ENCODE measurements around the gene TMEM59. TPM values are rescaled to one million over a fixed set of nuclear protein-coding genes. Genes with fewer than 3 reads are reported as not detected.
A peak's percentile ranks its signal among the peaks of the same experiment; 100 is the strongest.
"Not testable (repeated sequence)": the region's sequence is repeated elsewhere in the genome, so short reads cannot be mapped to it uniquely, and the experiment has no call there.

Gene TMEM59, protein sequence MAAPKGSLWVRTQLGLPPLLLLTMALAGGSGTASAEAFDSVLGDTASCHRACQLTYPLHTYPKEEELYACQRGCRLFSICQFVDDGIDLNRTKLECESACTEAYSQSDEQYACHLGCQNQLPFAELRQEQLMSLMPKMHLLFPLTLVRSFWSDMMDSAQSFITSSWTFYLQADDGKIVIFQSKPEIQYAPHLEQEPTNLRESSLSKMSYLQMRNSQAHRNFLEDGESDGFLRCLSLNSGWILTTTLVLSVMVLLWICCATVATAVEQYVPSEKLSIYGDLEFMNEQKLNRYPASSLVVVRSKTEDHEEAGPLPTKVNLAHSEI
- polyA plus RNA-seq (ENCODE audit: insufficient read length in 12 of 12), result 100 to 1,000 TPM in 11 of 12 donors, not detected in 1; 127 to 204 (median 159) TPM
- long read RNA-seq, donor 1, full-length matches to known transcripts, result 769 of 869 reads
- long read RNA-seq, donor 1, partial matches to known transcripts, result 47 of 869 reads
- long read RNA-seq, donor 1, other reads (novel, unspliced or antisense), result 53 of 869 reads
- long read RNA-seq, donor 2, full-length matches to known transcripts, result 295 of 336 reads
- long read RNA-seq, donor 2, partial matches to known transcripts, result 16 of 336 reads
- long read RNA-seq, donor 2, other reads (novel, unspliced or antisense), result 25 of 336 reads
- long read RNA-seq, donor 3, full-length matches to known transcripts, result 41 of 54 reads
- long read RNA-seq, donor 3, partial matches to known transcripts, result 5 of 54 reads
- long read RNA-seq, donor 3, other reads (novel, unspliced or antisense), result 8 of 54 reads
- long read RNA-seq, donor 4, full-length matches to known transcripts, result 39 of 52 reads
- long read RNA-seq, donor 4, partial matches to known transcripts, result 0 of 52 reads
- long read RNA-seq, donor 4, other reads (novel, unspliced or antisense), result 13 of 52 reads
- long read RNA-seq, donor 5, full-length matches to known transcripts, result 308 of 333 reads
- long read RNA-seq, donor 5, partial matches to known transcripts, result 25 of 333 reads
- long read RNA-seq, donor 5, other reads (novel, unspliced or antisense), result 0 of 333 reads
- long read RNA-seq, donor 6, full-length matches to known transcripts, result 70 of 86 reads
- long read RNA-seq, donor 6, partial matches to known transcripts, result 5 of 86 reads
- long read RNA-seq, donor 6, other reads (novel, unspliced or antisense), result 11 of 86 reads
- long read RNA-seq, donor 7, full-length matches to known transcripts, result 73 of 87 reads
- long read RNA-seq, donor 7, partial matches to known transcripts, result 7 of 87 reads
- long read RNA-seq, donor 7, other reads (novel, unspliced or antisense), result 7 of 87 reads
- long read RNA-seq, donor 8, full-length matches to known transcripts, result 231 of 254 reads
- long read RNA-seq, donor 8, partial matches to known transcripts, result 9 of 254 reads
- long read RNA-seq, donor 8, other reads (novel, unspliced or antisense), result 14 of 254 reads
- long read RNA-seq, donor 9, full-length matches to known transcripts, result 69 of 90 reads
- long read RNA-seq, donor 9, partial matches to known transcripts, result 5 of 90 reads
- long read RNA-seq, donor 9, other reads (novel, unspliced or antisense), result 16 of 90 reads
- long read RNA-seq, donor 10, full-length matches to known transcripts, result 111 of 129 reads
- long read RNA-seq, donor 10, partial matches to known transcripts, result 18 of 129 reads
- long read RNA-seq, donor 10, other reads (novel, unspliced or antisense), result 0 of 129 reads
- long read RNA-seq, donor 11, full-length matches to known transcripts, result 275 of 298 reads
- long read RNA-seq, donor 11, partial matches to known transcripts, result 0 of 298 reads
- long read RNA-seq, donor 11, other reads (novel, unspliced or antisense), result 23 of 298 reads

DNA sequence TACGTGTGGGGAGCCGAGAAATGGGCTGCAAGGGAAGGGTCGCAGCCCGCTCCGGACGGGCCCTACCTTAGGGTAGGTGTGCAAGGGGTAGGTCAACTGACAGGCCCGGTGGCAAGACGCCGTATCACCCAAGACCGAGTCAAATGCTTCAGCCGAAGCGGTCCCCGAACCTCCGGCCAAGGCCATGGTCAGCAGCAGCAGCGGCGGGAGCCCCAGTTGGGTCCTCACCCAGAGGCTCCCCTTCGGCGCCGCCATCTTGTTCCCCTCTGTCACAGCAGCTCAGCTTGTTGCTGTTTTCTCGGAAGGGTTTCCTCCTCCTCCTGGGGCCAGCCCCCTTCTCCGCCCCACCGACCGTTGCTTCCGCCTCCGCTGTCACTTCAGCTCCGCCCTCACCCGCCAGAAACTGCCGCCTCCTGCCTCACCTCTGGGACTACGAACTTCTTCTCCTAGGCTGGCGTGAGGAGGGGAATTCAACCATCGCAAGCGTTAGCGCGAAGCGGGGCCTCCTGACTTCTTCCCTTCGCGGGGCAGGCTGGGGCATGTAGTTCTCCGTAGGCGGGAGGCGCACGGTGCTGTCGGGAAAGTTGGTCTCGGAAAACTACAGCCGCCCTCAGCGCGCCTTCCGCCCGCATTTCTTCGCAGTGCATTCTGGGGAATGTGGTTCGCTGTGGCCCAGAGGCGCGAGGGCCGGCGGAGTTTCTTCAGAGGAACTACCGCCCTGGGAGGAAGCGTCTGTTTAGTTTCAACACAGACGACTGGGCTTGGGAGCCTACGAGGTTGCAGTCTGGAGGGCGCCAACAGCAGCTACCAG is at the start of gene TMEM59, which contains the start of gene TCEANC2:
TSS of gene TMEM59 (minus strand) at position 271 of the 811 bp plus-strand sequence. CDS start at position 255, 16 bp downstream.
TSS of gene TCEANC2 (plus strand) at position 675 of the 811 bp plus-strand sequence. CDS start 815 bp downstream, outside the sequence.
- DNase-seq, result peak; percentile 99

DNA sequence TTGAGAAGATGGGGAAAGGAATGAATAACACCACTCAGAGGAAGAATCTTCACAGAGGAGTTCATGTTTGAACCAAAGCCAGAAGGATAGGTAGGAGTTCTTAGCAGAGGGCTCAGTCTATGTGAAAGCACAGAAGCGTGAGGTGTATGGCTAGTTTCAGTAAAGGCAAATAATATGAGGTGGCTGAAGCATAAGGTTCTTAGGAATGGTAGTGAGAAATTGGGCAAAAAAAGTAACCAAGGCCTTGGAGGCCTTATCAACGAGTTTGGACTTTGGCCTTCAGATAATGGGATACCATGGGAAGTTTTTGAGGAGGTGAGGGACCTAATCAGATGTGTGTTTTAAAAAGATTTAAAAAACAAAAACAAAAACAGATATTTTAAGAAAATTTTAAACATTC is 47.5 kb upstream of the TMEM59 start:
- no peak for DNase-seq

DNA sequence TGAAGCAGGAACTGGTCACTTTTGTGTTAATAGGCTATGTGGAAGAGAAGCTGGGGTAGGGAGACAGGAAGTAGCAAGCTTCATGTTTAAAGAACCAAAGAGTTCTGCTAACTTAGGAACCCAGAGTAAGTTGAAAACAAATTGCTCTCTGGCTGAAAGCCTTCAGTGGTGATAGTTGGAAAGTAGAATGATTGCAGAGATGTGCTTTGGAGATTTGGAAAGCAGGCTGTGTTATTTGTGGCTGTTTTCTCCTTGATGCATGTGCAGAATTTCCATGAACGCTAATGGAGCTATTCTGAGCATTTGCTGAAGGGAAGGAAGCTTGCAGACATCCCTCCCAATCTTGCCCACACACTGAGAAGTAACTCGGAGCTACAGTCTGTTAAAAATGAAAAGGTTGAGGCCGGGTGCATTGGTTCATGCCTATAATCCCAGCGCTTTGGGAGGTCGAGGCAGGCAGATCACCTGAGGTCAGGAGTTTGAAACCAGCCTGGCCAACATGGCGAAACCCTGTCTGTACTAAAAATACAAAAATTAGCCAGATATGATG is 46.1 kb upstream of the TMEM59 start:
- peak; percentile 20 for DNase-seq

DNA sequence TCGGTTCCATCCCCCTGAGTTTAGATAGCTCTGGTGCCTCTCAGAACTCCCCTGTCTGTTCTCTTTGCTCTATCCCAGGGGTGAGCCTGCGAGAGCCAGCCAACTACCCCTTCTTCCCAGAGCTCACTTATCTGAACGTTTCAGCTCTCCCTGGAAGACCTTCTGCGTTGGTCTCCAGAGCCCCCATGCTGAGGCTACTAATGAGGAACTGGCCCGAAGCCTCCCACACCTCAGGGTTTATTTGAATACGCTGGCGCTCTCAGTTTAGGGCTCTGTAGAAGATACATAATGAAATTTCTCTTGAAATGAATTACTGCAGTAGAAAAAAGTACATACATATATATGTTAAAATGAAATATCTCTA is 43.9 kb upstream of the TMEM59 start:
- no peak for DNase-seq

DNA sequence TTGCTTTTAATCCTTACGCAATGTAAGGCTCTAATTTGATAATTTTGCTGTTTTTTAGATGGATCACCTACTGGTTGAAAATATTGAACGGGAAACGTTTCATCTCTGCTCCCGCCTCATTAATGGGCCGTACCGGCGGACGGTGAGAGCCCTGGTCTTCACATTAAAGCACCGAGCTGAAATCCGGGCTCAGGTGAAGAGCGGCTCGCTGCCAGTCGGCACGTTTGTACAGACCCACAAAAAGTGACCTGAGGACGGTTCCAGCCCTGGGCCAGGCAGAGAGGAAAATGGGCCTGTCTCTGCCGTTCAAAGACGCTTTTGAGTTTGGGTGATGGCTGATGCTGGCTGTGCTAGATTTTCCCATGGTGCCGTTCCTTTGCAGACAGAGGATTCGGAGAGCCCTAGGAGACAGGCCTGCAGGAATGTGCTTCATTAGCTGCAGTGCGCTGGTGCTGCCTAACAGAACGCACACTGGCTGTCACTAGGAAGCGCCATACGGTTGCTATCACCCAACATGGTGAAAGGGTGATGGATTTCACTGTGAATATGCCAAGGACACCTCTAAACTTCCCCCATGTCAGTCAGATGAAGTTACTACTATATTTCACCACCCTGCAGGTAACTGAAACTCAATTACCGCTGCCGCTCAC is 43.3 kb upstream of the TMEM59 start:
- DNase-seq, result no peak

DNA sequence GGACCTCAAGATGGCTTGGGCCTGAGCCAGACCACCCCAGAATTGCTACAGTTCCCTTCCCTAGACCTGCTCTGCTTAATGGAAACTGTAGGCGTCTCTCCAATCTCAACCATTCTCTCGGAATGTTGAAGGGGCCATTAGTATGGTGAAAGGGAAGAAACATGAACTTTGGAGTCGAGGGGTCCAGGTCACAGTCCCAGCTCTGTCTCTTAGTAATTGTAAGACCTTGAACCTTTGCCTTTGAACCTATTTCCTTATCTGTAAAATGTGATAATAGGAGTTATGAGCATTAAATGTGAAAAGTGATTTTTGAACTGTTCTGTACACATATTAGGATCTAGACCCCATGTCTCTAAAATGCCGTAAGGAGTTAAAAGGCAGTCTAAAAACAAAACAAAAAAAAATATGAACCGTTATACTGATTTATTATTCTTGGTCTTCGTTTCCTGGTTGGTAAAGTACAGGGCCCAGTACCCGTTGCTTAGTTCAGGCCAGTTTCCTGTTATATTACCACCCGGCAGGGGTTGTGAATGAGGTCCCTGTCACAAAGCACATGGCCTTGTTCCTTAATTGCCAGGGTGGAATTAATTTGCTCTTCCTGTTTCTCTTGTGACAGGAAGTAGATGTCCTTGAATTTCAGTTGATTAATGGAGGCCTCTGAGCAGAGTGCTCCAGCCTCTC is 42.7 kb upstream of the TMEM59 start:
- DNase-seq, result no peak

DNA sequence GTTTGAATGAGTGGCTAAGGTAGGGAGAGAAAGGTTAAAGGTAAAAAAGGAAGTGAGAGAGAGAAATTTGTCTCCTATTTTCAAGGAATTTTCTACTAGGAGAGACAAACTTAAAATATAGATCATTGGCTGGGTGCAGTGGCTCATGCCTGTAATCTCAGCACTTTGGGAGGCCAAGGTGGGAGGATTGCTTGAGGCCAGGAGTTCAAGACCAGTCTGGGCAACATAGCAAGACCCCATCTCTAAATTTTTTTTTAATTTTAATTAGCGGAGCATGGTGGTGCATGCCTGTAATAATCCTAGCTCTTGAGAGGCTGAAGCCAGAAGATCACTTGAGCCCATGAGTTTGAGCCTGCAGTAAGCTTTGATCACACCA is 41.7 kb upstream of the TMEM59 start:
- DNase-seq, result not testable (repeated sequence)

DNA sequence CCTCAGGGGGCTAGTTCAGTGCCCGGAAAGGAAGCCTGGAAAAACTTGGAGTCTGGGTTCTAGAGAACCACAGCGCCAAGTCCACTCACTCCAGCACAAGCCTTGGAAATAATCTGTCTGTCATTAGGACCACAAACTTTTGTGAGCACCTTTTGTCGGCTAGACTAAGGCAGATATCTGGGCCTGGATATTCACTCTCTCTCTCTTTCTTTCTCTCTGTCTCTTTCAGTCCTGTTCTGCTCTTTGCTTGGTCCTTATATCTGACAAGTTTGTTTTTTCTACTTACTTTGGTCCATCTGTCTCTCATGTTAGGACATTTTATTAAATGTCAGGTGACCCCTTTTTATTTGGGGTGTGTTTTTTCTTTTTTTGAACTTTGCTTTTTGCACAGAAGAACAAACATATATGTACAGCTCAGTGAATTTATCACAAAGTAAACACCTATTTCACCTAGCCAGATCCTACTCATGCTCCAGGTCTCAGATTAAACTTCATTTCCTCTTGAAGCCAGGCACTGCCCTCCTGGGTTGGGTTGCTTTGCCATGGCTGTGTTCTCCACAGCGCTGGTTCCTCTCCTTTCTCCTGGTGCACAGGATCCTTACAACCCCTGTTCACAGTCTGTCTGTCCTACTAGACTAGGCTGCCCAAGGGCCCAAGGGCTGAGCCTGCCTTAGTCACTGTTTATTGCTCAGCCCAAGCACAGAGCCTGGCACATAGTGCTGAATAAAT is 41.2 kb upstream of the TMEM59 start:
- DNase-seq, result no peak

DNA sequence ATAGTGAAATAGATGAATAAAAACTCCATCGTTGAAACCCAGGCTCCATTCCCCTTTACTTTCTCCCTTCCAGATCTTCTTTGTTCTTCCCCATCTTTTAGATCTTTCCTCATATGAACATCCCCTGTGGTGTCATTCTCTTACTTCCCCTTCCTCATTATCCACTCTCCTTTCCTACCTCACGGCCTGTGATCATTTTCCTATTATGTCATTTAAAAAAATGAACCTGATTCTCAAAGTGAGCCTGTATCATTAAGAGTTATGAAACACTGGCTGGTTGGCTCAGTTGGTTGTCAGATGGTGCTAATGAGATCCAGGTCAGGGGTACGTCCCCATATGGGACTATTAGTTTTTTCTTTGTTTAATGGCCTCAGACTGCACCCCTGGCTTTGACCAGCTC is 38.7 kb upstream of the TMEM59 start:
- DNase-seq, result no peak

DNA sequence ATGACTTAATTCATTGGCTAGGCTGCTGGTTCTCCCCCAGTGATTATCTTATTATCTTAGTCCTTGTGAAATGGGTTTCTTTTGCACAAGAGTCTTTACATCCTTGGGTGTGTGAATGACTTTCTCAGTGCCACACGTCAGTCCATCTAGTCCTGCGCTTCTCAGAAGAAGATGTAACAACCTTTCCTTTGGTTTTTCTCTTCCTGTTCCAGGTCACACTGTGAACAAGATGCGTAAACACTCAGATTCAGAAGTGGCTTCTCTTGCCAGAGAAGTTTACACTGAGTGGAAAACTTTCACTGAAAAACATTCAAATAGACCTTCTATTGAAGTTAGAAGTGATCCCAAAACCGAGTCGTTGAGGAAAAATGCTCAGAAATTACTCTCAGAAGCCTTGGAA is 35.4 kb upstream of the TMEM59 start:
- DNase-seq, result no peak

DNA sequence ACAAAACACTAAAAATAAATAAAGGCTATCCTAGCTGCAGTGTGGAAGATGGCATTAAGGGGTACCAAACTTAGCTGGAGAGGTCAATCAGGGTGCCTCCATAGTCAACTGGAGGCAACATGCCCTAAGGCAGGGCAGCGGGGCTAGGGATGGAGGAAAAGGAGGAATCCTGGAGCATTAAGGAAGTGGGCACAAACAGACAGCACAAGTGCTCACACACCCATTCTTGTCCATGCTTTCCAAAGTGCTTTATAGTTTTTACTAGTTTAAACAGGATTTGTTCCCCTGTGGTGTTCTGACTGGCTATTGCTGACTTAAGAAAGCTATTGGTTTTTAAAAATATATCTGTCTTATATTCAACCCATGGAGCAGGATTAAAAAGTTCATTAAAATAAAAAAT is 33.8 kb upstream of the TMEM59 start:
- DNase-seq, result no peak

DNA sequence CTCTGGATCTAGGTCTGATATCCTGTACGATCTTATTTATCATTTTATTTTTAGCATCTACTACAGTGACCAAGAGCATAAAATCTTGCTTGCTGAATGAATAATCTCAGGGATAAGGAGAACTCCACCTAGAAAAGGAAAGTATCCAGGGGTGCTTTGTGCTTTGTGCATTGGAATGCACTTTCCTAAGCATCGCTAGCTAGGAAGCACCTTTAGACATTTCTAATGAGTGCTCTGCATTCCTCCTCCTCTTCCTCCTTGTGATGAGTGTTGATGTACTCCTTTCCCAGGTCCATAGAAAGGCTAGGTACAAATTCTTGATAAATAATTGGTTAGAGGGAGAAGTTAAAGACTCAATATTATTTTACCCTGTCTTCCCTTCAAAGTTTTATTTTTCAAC is 31.8 kb upstream of the TMEM59 start:
- DNase-seq, result no peak

DNA sequence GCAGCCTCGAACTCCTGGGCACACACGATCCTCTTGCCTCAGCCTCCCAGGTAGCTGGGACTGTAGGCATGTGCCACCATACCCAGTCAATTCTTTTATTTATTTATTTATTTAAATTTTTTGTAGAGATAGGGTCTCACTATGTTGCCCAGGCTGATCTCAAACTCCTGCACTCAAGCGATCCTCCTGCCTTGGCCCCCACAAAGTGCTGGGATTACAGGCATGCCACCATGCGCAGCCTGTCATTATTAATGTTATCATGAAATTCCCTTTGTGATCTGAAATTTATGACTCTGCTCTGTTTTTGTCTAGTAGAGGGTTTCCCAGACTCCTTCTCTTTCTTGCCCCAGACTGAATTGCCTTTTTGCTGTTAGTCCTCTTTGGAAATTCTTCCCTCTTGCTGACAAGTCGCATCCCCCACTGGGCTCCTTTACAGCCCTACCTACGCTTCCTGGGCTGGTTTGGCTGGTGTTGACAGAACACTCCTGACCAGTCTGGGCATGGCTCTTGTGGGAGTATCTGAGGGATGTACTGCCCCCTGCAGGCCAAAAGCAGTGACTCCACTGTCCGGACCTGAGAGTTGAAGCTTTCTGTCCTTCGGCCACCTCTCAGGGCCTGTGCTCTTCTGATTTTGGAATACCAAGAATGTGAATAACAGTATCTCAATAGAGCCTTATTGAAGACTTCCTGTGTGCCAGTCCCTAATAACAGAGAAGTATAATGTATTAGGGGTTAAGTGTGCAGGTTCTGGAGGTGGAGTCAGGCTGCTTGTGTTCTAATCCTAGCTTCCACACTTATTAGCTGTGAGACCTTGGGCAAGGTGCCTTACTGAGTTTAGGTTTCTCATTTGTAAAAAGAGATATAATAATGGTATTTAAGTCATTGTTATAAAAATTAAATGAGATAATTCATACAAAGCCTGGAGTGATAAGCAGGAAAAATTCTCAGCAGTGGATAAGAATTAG is 28.6 kb upstream of the TMEM59 start:
- DNase-seq, result no peak

DNA sequence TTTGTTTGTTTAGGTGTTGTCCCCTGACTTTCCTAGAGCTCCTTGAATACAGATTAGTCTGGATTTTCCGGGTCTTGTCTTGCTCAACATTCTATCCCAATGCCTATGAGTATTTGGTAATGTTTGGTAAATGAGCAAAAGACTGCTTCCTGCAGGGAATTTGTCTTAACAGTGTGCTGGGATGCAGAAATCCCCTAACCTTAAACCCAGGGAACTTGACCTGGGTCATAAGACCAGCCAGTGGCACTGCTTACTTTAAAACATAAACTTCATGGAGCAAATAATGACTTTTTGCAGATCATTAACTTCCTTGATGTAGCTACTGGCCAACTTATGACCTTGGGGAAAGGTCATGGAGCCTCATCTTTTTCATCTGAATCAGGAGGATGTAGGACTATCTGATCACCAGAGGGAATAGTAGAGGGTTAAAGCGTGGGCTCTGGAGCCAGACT is 27.6 kb upstream of the TMEM59 start:
- no peak for DNase-seq

DNA sequence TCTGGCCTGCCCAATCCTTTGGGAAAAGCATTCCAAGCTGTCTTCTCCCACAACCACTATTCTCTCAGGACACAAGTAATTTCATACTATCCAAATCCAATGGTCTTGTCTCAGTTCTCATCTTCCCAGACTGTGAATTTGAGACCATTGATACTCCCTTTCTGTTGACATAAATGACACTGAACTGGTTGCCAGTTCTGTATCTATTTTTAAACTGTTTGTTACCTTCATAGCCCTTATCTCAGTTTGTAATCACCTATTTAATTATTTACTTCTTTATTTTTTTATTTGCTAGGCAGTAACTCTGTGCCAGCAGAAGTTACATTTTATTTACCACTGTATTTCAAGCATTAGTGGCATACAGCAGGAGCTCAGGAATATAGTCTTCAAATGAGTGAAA is 24.4 kb upstream of the TMEM59 start:
- no peak for DNase-seq

DNA sequence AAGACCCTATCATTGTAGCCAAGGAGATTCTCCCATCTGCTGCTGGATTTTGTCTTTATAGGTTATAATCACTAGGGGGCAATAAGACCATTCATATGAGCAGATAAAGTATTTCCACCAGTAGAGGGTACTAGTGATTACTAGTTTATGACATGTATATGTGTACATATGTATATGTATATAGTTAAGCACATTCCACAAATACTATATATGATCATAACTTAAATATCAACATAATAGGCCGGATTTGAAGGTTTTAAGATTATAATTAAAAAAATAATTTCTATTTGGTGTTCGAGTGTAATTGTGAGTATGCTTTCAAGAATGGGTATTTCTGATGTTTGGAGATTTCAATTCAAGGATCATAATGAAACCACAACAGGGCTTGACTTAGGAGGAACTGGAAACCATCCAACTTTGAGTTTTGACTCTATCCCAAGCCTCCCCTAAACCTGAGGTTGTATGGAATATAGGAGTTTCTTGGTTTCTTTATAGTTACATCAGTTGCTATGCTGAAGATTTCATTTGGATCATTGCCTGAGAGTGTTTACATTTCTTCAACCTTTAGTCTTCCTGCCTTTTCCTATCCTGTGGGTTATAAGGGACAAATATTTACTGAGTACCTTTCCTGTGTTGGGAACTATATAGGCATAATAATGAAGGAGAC is 17.3 kb upstream of the TMEM59 start:
- peak; percentile 49 for DNase-seq

Data from muscle of arm (tissue), 14 donors.